SH-SY5Y (cell line): ENCODE measurements around the gene CERS4.

Experiments
- GATA2 ChIP-seq: IDR thresholded peaks from 2 replicates; pipeline ENCODE4 v1.6.1; 2011; ENCODE audit warnings: mild to moderate bottlenecking, low read depth, low read length
- GATA3 ChIP-seq: IDR thresholded peaks from 2 replicates; pipeline ENCODE4 v1.6.1; 2011; ENCODE audit warnings: low read depth, mild to moderate bottlenecking, low read length, moderate library complexity

DNA sequence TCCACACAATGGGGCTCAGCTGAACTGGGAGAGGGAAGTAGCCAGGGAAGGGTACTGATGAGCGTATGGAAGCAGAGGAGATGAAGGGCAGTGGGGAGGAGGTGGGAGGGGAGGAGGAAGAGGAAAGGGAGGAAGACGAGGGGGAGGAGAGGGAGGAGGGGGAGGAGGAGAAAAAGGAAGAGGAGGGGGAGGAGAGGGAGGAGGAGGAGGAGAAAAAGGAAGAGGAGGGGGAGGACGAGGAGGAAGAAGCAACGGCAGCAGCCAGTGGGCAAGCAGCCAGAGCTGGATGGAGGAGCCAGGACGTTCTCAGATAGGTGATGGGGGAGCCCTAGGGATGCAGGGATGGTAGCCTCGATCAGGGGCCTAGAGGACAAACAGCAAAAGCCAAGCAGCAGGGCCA, 5.6 kb downstream of the CERS4 start:
- TF ChIP-seq GATA3, result no peak
- TF ChIP-seq GATA2, result no peak
